ENCODE data around the gene BANK1.

Gene BANK1

DNA sequence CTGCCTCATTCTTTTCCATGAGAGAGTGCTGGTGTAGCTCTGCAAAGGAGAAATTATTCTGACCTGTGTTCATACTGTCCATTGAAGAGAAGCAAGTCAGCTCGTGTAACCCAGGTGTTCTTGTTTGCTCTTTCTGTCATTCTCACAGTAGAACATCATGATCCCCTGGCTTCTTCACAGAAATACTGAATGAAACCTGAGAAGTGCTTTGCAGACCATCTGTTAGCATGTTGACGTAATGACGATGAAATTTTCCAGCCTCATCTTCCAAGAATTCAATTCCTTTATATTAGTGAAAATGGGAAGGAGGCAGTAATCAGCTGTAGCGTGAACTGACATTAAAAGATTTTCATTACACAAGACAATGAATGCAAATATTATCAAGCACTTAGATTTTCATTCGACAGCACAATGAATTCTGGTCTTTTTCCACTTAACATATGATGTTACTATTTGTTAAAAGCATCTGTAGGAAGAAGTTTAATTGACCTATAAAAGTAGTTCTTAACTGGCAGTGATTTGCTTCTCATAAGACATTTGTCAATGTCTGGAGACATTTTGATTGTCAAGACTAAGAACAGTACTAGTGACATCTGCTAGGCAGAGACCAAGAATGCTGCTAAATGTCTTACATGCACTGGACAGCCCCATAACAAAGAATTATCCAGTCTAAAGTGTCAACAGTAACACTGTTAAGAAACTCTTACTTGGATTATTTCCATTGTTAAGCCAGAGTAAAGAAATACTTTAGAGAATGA lies 246.3 kb downstream of the BANK1 start:
- CTCF ChIA-PET = no interaction called here

DNA sequence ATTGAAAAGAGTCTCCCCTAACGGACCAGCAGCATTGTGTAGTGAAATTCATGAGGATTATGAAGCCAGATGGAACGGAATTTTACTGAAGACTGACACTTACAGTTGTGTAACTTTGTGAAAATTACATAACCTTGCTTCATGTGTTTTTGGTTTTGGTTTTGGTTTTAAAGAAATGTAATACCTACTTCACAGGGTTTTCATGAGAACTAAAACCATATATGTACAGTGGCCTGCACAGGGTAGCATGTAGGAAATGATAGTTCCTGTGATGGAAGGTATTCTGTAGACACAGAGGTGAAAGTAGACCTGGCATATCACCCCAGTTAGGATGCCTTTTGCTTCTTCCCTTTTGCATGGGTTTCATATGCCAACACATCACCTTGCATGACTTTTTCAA lies 247.0 kb downstream of the BANK1 start:
- CTCF ChIA-PET = interaction anchor here (1.5 kb wide), 1 partner anchor 11 kb away, joined by 4 read pairs; no protein-coding TSS in a partner anchor
- DNase-seq (ENCODE audit: extremely low spot score) = no peak
- POLR2A ChIA-PET = no interaction called here
- TF ChIP-seq, protein P1, sequence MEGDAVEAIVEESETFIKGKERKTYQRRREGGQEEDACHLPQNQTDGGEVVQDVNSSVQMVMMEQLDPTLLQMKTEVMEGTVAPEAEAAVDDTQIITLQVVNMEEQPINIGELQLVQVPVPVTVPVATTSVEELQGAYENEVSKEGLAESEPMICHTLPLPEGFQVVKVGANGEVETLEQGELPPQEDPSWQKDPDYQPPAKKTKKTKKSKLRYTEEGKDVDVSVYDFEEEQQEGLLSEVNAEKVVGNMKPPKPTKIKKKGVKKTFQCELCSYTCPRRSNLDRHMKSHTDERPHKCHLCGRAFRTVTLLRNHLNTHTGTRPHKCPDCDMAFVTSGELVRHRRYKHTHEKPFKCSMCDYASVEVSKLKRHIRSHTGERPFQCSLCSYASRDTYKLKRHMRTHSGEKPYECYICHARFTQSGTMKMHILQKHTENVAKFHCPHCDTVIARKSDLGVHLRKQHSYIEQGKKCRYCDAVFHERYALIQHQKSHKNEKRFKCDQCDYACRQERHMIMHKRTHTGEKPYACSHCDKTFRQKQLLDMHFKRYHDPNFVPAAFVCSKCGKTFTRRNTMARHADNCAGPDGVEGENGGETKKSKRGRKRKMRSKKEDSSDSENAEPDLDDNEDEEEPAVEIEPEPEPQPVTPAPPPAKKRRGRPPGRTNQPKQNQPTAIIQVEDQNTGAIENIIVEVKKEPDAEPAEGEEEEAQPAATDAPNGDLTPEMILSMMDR (IDR thresholded peaks at IDR 0.05; ENCODE audit: control extremely low read depth, extremely low read depth, low read depth, missing control alignments) = no peak

More for the DNA sequence above, 246.3 kb downstream of the BANK1 start:
- TF ChIP-seq, protein P1 (IDR thresholded peaks at IDR 0.05; ENCODE audit: control extremely low read depth, extremely low read depth, low read depth, missing control alignments) = no peak
- POLR2A ChIA-PET = no interaction called here
- DNase-seq (ENCODE audit: extremely low spot score) = no peak

DNA sequence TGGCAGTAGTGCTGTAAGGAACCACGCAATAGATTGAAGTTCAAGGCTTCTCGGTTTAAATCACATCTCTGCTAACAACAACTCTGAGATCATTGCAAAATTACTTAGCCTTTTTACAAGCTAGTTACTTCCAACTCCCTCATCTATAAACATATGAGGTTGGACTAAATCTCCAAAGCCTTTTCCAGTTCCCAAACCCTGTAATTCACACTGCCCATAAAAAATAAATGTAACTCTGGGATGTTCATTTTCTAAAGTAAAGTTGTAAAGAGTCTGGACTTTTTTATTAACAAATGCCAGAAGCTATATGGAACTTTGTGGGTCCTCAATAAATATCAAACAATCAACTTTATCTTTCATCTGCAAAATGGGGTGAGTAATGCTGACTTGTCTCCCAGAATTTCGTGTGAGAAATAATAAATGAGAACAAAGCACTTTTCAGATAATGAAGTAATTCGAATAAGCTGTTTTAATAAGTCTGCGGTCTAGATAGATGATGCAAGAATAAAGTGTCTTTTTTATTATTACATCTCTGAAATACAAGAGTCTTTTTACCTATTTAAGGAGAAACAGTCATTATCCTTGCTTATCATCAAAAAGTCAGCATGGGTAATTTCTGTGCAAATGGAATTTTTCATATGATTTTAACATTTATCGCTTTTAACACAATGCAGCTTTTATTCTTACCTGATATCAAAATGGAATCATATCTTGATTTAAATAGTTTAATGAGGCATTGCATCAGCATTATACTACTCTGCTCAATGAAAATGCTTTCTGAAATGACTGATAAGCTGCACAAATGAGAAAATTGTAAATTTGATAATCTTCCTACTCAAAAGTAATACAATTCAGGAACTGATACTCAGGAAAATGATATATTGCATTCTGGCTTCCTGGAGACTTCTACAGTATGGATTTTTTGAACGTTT lies 252.6 kb downstream of the BANK1 start:
- ChIA-PET CTCF (no interaction called here), POLR2A (no interaction called here)
- TF ChIP-seq, protein P1 (IDR thresholded peaks at IDR 0.05; ENCODE audit: control extremely low read depth, extremely low read depth, low read depth, missing control alignments) = no peak
- no peak for DNase-seq (ENCODE audit: extremely low spot score)

DNA sequence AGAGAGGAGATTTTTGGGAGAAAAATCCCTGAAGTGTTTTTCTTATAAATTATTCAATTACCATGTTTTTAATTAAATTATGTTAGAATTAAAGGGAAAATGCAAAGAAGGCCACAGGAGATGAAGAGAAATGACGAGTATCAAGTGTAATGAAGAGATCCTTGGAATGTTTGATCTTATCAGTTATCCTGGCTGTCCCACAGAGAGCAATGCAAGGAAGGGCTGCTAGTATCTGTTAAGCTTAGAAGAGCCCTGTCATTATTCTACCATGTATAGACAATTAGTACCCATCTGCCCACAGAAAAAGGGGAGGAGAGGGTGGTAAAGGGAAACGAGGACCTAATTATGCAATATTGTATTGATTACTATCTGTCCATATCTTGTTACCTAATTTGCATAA lies 257.1 kb downstream of the BANK1 start:
- ChIA-PET POLR2A (no interaction called here), CTCF (interaction anchor here (0.7 to 1.4 kb wide), 2 partner anchors 8 to 22 kb away, joined by 3 read pairs; no protein-coding TSS in a partner anchor)
- DNase-seq (ENCODE audit: extremely low spot score) = no peak
- TF ChIP-seq, protein P1 (IDR thresholded peaks at IDR 0.05; ENCODE audit: control extremely low read depth, extremely low read depth, low read depth, missing control alignments) = no peak

DNA sequence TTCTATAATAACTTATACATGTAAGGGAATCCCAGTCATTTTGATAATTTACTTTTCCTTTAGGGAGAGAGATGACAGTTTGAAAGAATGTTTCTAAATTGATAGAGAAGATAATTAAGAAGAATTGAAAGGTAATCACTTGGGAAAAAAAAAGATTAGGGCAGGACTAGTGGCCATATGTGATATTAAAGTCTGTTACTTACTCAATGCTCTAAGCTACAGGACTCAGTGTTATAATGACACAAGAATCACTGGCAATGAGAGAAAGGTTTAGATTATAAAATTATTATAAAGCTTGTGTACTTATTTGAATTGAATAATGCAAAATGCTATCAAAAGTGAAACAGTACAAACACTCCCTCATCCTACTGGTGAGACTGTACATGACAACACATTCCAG lies 265.3 kb downstream of the BANK1 start:
- CTCF ChIA-PET = no interaction called here
- POLR2A ChIA-PET = no interaction called here

DNA sequence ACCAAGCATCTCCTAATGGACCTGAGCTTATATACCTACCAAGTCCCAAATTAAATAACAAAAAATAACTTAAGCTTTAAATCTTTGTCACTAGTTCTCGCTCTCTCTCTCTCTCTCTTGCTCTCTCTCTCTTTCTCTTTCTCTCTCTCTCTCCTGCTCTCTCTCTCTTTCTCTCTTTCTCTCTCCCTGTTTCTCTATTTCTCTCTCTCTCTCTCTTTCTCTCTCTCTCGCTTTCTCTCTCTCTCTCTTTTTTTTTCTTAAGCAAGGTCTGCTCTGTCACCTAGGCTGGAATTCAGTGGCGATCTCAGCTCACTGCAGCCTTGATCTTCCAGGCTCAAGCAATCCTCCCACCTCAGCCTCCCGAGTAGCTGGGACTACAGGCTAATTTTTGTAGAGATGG lies 266.6 kb downstream of the BANK1 start:
- TF ChIP-seq, protein P1 (IDR thresholded peaks at IDR 0.05; ENCODE audit: control extremely low read depth, extremely low read depth, low read depth, missing control alignments) = no peak
- CTCF ChIA-PET = no interaction called here
- no peak for DNase-seq (ENCODE audit: extremely low spot score)
- POLR2A ChIA-PET = no interaction called here

More for the DNA sequence above, 265.3 kb downstream of the BANK1 start:
- TF ChIP-seq, protein P1 (IDR thresholded peaks at IDR 0.05; ENCODE audit: control extremely low read depth, extremely low read depth, low read depth, missing control alignments) = no peak
- no peak for DNase-seq (ENCODE audit: extremely low spot score)
